SK-N-SH treated with all-trans-retinoic acid at 6 μM for 48 hours (cell line): ENCODE results near the gene CLMN.

ENCODE experiments used
- ARNTL ChIP-seq: fragments of 450-650 bp; formaldehyde crosslinking; IDR thresholded peaks from 2 replicates; pipeline ENCODE4 v1.5.0; 2020; ENCODE audit warnings: low read depth, mild to moderate bottlenecking, moderate library complexity, borderline replicate concordance
- BACH2 ChIP-seq: fragments of 250-450 bp; sonication (Bioruptor Pico); IDR thresholded peaks from 2 replicates; pipeline ENCODE4 v1.9.0; 2021; ENCODE audit warnings: mild to moderate bottlenecking, borderline replicate concordance
- CREB5 ChIP-seq: fragments of 250-450 bp; sonication (Bioruptor Pico); IDR thresholded peaks from 2 replicates; pipeline ENCODE4 v1.5.1; 2020; ENCODE audit warnings: low read depth, mild to moderate bottlenecking, moderate library complexity
- CSDC2 ChIP-seq: fragments of 250-450 bp; sonication (Bioruptor Pico); IDR thresholded peaks from 2 replicates; pipeline ENCODE4 v1.5.0; 2020; ENCODE audit warnings: mild to moderate bottlenecking, moderate library complexity
- RARB ChIP-seq: fragments of 250-450 bp; sonication (Bioruptor Pico); IDR thresholded peaks from 2 replicates; pipeline ENCODE4 v1.8.0; 2021; ENCODE audit warnings: mild to moderate bottlenecking, moderate library complexity
- ZC3H10 ChIP-seq: fragments of 250-450 bp; sonication (Bioruptor Pico); IDR thresholded peaks from 2 replicates; pipeline ENCODE4 v1.5.1; 2021; ENCODE audit warnings: mild to moderate bottlenecking, moderate library complexity
- ZFP3 ChIP-seq: fragments of 250-450 bp; sonication (Bioruptor Pico); IDR thresholded peaks from 2 replicates; pipeline ENCODE4 v1.5.0; 2020; ENCODE audit warnings: mild to moderate bottlenecking, moderate library complexity
- ZFP30 ChIP-seq: fragments of 450-650 bp; formaldehyde crosslinking; IDR thresholded peaks from 2 replicates; pipeline ENCODE4 v1.5.0; 2022; ENCODE audit warnings: mild to moderate bottlenecking, moderate library complexity
- ZNF565 ChIP-seq: fragments of 450-650 bp; formaldehyde crosslinking; conservative IDR thresholded peaks from 2 replicates; pipeline ENCODE4 v1.5.0; 2020; ENCODE audit warnings: low read depth, mild to moderate bottlenecking, moderate library complexity
- ZNF8 ChIP-seq: fragments of 450-650 bp; formaldehyde crosslinking; IDR thresholded peaks from 2 replicates; pipeline ENCODE4 v1.5.0; 2020; ENCODE audit warnings: mild to moderate bottlenecking, moderate library complexity
- TF ChIP-seq, protein P1 (sequence below): fragments of 250-450 bp; sonication (Bioruptor Pico); IDR thresholded peaks from 2 replicates; pipeline ENCODE4 v1.8.0; 2020; ENCODE audit warnings: mild to moderate bottlenecking, moderate library complexity, borderline replicate concordance

DNA sequence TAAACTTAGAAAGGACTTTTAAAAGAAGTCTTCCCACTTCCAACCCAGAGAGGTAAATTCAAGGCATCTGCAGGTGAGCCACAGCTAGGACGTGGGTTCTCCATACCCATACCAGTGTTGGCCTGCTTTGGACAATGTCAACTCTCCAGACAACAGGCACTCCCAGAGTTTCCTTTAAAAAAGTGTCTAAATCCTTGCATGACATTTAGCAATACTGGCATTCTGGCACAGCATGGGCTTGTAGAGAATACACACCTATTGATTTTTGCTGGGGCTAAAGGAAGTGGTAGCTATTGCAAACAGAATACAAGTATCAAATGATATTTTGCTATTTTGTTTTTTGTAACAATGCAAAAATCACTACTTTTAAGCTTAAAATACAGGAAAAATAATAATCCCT, 136.6 kb downstream of the CLMN start:
- no peak for TF ChIP-seq ARNTL (CRISPR knock-in tag)
- TF ChIP-seq ZFP30 (CRISPR knock-in tag) = no peak
- TF ChIP-seq RARB (CRISPR knock-in tag) = no peak
- no peak for TF ChIP-seq BACH2 (CRISPR knock-in tag)
- TF ChIP-seq CSDC2 = no peak
- TF ChIP-seq ZFP3 = no peak
- TF ChIP-seq ZNF8 (CRISPR knock-in tag) = no peak
- no peak for TF ChIP-seq ZNF565 (CRISPR knock-in tag)
- no peak for TF ChIP-seq ZC3H10 (CRISPR knock-in tag)
- TF ChIP-seq CREB5 (CRISPR knock-in tag) = no peak
- TF ChIP-seq, protein P1, sequence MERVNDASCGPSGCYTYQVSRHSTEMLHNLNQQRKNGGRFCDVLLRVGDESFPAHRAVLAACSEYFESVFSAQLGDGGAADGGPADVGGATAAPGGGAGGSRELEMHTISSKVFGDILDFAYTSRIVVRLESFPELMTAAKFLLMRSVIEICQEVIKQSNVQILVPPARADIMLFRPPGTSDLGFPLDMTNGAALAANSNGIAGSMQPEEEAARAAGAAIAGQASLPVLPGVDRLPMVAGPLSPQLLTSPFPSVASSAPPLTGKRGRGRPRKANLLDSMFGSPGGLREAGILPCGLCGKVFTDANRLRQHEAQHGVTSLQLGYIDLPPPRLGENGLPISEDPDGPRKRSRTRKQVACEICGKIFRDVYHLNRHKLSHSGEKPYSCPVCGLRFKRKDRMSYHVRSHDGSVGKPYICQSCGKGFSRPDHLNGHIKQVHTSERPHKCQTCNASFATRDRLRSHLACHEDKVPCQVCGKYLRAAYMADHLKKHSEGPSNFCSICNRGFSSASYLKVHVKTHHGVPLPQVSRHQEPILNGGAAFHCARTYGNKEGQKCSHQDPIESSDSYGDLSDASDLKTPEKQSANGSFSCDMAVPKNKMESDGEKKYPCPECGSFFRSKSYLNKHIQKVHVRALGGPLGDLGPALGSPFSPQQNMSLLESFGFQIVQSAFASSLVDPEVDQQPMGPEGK = no peak
